HG03097 (cell line): ENCODE measurements around the gene KIF2C.
"Not testable (repeated sequence)": the region's sequence is repeated elsewhere in the genome, so short reads cannot be mapped to it uniquely, and the experiment has no call there.

ENCODE experiments used
- ATAC-seq: cut with Tn5 transposase; IDR thresholded peaks from one replicate; pipeline ENCODE4 v1.9.1; 2021; ENCODE audit not compliant: unreplicated experiment, low FRiP score

The KIF2C gene

GRCh38 chr1:44766421-44766820 lies 26.8 kb downstream of the KIF2C start:
- not testable (repeated sequence) for ATAC-seq

DNA sequence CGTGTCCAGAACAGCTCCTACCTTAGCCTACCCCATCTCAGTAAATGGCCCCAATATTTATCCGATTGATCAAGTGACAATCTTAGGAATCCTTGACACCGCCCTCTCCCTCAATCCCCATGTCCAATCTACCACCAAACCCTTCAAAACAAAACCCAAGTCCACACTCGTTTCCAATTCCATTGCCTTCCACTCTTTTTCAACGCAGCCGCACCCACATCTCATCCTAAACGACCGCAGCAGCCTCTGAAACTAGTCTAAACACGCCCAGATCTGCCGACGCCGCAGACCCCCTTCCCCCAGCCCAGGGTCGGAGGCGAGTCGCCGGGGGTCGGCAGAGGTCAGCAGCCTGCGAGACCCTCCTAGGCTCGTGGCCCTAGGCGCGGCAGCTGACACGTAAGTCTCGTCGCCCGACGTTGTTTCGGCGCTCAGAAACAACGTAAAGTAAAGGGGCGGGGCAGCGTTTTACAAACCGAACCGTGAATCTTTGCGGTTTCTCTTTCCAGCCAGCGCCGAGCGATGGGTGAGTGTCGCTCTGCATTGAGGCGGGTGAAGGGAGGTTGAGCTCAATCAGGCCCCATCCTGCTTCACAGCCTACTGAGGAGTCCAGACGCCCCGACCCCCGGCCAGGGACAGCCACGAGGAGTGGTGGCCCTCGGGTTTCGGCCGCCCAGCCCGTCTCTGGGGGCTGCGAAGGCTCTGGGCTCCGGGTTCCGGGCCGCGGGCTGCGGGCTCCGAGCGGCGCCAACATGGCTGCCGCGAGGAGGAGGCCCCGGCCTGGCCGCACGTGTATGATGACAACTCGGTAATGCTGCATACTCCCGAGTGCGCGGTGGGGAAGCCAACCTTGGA lies 35.7 kb downstream of the KIF2C start, which contains the start of gene RPS8:
TSS of gene RPS8 (plus strand) at position 463 of the 852 bp plus-strand sequence. CDS start at position 520, 57 bp downstream.
- peak; percentile 58 for ATAC-seq

- peak; percentile 19 for ATAC-seq
These were observed 36.5 kb downstream of the KIF2C start for GRCh38 chr1:44775930-44776729.

DNA sequence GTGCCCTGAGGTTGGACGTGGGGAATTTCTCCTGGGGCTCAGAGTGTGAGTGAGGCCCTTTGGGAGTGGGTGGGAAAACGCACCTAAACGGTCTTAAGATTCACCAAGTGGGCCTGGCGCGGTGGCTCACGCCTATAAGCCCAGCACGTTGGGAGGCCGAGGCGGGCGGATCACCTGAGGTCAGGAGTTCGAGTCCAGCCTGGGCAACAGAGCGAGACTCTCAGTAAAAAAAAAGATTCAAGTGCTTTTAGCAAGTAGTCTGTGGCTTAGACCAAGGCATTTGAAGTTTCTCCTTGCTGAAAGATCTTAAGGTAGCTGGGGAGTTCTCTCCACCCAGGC lies 37.1 kb downstream of the KIF2C start:
- no peak for ATAC-seq

- no peak for ATAC-seq
These were observed 37.9 kb downstream of the KIF2C start for GRCh38 chr1:44777547-44777946.

DNA sequence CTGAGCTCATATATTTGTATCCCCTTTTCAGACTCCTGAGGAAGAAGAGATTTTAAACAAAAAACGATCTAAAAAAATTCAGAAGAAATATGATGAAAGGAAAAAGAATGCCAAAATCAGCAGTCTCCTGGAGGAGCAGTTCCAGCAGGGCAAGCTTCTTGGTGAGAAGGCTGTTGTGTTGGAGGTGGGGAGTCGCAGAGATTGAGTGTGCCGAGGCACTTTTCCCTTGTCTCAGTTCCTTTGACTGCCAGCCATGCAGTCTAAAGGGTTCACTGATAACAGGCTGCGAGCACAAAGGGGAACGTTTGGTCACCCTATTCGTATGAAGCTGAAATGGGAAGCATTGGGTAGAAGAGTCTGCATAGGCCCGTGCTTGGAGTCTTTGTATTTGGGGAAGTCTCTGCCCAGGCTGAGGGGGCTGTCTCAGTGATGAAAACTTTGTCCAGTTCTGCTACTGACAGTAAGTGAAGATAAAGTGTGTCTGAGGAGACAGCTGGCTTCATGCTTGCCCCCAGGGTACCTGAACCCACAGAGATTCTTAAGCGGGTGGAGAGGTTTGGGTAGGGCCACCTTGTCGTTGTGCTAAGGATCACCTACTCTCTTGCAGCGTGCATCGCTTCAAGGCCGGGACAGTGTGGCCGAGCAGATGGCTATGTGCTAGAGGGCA lies 38.5 kb downstream of the KIF2C start:
- no peak for ATAC-seq

DNA sequence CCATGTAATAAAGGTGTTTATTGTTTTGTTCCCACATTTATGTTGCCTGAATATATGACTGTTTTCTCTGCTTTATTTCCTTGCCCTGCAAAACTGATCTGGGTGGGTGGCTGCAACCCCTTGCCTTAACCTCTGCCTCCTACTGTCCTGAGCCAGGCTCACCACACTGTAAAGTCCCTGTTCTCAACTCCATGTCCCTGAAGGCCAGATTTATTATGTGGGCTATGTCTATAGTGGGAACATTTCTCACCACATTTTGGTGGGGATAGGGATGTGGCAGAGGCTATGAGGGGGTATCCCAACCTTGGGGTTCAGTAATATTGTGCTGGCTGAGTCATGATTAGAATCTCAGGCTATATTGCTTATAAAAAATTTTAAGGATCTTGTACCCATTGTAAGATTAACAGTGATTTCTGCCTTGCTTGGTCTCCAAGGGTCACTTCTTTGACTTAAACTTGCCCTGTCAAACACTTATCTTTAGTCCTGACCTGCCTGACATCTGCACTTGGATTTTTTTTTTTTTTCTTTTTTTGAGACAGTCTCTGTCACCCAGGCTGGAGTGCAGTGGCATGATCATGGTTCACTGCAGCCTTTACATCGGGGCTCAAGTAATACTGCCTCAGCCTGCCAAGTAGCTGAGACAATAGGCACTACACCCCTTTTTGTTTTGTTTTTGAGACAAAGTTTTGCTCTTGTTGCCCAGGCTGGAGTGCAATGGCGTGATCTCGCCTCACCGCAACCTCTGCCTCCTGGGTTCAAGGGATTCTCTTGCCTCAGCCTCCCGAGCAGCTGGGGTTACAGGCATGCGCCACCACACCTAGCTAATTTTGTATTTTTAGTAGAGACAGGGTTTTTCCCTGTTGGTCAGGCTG lies 39.3 kb downstream of the KIF2C start:
- no peak for ATAC-seq

GRCh38 chr1:44780583-44781121 lies 41.0 kb downstream of the KIF2C start:
- ATAC-seq, result no peak

- no peak for ATAC-seq
These were observed 44.1 kb downstream of the KIF2C start for GRCh38 chr1:44783697-44784093.

DNA sequence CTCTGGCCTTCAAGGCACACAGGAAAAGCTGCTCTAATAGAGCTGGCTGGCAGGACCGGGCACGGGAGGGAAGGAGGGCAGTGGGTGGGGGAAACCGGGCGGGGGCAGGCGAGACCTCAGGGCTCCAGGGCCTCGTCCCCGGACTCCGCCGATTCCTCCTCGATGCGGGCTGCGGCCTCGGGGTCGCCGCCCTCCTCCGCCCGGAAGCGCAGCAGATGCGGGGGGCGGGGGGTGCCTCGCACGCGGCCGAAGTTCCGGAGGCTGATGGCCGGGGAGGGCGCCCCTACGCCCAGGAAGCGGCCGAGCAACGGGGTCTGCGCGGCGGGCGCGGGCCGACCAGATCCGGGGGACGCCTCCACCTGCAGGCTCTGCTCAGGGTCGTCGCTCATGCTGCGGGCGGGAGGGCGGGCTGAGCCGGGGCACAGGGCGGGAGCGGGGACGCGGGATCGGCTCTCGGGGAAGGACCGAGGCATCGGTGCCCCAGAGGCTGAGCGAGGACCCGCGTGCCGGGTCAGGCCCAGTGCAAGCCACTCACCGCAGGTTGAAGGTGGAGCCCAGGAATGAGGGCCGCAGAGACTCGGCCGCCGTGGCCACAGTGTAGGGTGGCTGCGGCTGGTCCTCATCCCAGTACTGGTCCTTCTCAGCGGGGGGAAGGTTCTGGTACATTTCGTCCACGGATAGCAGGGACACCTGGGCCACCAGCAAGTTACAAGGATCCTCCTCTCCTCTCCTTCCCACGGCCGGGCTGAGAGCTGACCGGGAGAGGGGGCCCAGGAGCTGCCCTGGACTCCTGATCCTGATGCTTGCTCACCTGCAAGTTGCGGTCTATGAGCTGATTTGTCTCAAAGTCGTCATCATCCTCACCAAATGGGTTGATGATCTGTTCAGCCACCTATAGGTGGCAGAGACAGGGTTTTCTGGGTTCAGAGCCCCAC lies 44.7 kb downstream of the KIF2C start:
- no peak for ATAC-seq

- ATAC-seq, result no peak
These were observed 45.4 kb downstream of the KIF2C start for GRCh38 chr1:44785029-44785380.

DNA sequence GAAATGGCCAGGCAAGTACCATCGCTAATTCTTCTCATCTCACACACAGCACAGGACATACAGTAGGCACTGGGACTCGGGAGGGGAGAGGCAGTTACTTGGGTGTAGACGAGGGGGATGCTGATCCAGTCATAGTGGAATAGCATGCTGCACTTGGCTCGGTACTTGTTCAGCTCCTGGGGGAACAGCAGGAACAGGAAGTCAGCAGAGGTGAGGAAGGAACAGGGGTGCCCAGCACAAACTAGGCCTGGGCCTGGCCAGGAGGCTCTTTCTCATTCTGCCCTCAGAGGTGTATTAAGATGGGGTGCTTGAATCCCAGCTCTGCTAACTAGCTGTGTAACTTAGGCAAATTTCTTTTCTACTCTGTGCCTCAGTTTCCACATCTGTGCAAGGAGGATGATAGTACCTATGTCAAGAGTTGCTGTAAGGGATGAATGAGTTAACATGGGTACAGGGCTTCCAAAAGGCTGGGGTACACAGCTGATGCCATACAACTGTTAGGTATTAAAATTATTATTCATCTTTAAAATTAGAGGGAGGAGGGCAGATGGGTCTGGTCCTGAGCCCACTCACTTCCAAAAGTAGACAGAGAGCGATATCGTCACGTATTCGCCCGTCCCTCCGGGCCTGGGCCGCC lies 46.0 kb downstream of the KIF2C start:
- ATAC-seq, result no peak

- no peak for ATAC-seq
These were observed 46.7 kb downstream of the KIF2C start for GRCh38 chr1:44786138-44786840.

GRCh38 chr1:44786841-44787426 lies 47.3 kb downstream of the KIF2C start:
- ATAC-seq, result no peak

DNA sequence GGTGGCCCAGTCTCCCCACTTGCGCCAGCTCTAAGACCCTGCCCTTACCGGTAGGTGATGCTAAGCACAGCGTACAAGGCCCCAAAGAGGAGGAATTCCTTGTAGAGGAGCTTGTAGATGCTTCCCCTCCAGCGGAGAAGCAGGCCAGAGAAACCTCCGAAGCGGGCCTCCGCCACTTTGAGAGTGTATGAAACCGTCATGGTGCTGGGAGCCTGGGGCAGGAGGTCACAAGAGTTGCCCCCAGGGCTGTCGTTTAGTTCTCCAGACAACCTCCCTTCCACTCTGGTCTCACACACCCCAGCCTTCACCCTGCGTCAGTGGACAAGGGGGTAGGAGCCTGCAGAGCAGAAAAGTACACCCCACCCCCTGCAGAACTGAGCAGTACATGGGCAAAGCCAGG lies 47.9 kb downstream of the KIF2C start:
- ATAC-seq, result no peak

- ATAC-seq, result no peak
These were observed 48.7 kb downstream of the KIF2C start, which contains the start of gene BEST4 for GRCh38 chr1:44788120-44788860. BEST4 (minus strand) TSS chr1:44788170; CDS start chr1:44787705, 465 bp downstream.
